Right lobe of liver (tissue), 6 donors: ENCODE data around the gene TNFRSF12A. TPM values are rescaled to one million over a fixed set of nuclear protein-coding genes. Genes with fewer than 3 reads are reported as not detected.

Source experiments
- ATAC-seq, 4 donors: fragments of 200-7000 bp; cut with Tn5 transposase; one replicate each; pipeline ENCODE4 v1.9.1; 2020; ENCODE audit warnings: mild to moderate bottlenecking in 4 of 4, moderate library complexity in 4 of 4
- DNase-seq, 3 donors: peaks; one replicate each; pipeline ENCODE4 v3.0.0-alpha.2; 2020
- H3K27ac ChIP-seq, 3 donors: fragments of 200-600 bp; one replicate each; pipeline ENCODE4 v1.8.0; 2022
- H3K27me3 ChIP-seq, 2 donors: fragments of 200-600 bp; one replicate each; pipeline ENCODE4 v1.8.0; 2022
- H3K36me3 ChIP-seq, 4 donors: fragments of 200-600 bp; sonication (generic) in 1 of 4; one replicate each; pipeline versions ENCODE4 v1.5.1 to v1.8.0; 2017 to 2022; ENCODE audit warnings: control low read depth in 1 of 4
- H3K4me1 ChIP-seq, 4 donors: fragments of 200-600 bp; sonication (generic) in 1 of 4; one replicate each; pipeline versions ENCODE4 v1.5.1 to v1.8.0; 2017 to 2022; ENCODE audit warnings: control low read depth in 1 of 4
- H3K4me3 ChIP-seq, 3 donors: fragments of 200-600 bp; one replicate each; pipeline ENCODE4 v1.8.0; 2022
- H3K9me3 ChIP-seq, 4 donors: fragments of 200-600 bp; sonication (generic) in 1 of 4; one replicate each; pipeline versions ENCODE4 v1.5.1 to v1.8.0; 2017 to 2022; ENCODE audit warnings: control low read depth in 1 of 4
- CTCF ChIP-seq, 4 donors: fragments of 200-600 bp in 3 of 4; fragments of 450-650 bp in 1 of 4; IDR thresholded peaks; one replicate each; pipeline versions ENCODE4 v1.5.1 to v1.8.0; 2016 to 2022; ENCODE audit warnings: antibody characterized with exemption in 4 of 4, mild to moderate bottlenecking in 2 of 4
- POLR2A ChIP-seq: fragments of 450-650 bp; IDR thresholded peaks from one replicate; pipeline ENCODE4 v1.6.1; 2017; ENCODE audit warnings: antibody characterized with exemption, mild to moderate bottlenecking
- WGBS: methylation state at CpG from one replicate; pipeline ENCODE4 v1.1.6; 2018; ENCODE audit warnings: low coverage, low lambda C conversion rate; ENCODE audit not compliant: insufficient coverage; ENCODE audit errors: missing lambda C conversion rate; 5-methylcytosine and 5-hydroxymethylcytosine counted together
- intact Hi-C, 2 donors: fragments of 100-400 bp; cut with DNase I; formaldehyde crosslinking; loops; one replicate each; pipeline versions ENCODE4 v1.11.2 to v1.14.1; 2022
- total RNA-seq, 6 experiments: library from RNA; depleted of rRNA in 2 of 6; stranded (reverse); fragments of >200 nt in 2 of 6; fragmentation: NEBNext Ultra II Directional in 3 of 6; extraction: Animal tissue kit (Norgen Biotek cat#: 25700) in 3 of 6; gene quantifications; one replicate each; pipeline versions ENCODE4 v1.1.0 to v1.2.4, GENCODE V29; 2016 to 2023
- donor health status: DM: no; HTN: yes; CAD: no.
- donor health status: DM: no; HTN: no; CAD: no.
- donor health status: DM: no; HTN: no; CAD: no.
- donor health status: DM: no; HTN: yes; CAD: no.
- donor health status: DM: no; HTN: yes; CAD: no.

TNFRSF12A gene
- total RNA-seq, 6 experiments from 2014 or later, result 5.2 to 284 (median 69.4) TPM

DNA sequence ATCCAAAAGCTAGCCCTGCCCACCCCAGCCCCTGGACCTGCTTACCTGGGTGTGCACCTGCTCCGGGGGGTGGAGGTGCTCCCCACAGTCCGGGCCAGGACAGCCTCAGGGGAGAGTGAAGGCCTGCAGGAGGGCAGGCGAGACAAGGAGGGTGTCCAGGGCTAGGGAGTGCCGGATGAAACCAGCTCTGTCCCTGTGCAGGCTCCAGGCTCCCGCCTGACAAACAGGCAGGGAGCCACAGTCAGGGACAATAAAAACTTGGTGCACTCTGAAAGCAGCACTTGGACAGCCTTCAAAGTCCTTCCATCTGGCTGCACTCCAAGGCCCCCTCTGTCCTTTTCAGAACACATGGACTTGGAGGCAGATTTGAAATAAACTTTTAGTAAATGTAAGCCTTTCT is 47.1 kb upstream of the TNFRSF12A start:
- ATAC-seq, result no peak
- Histone ChIP-seq H3K4me3 (no peak overlapping the region), H3K36me3 (no peaks in the 10 kb centered on the region), H3K27me3 (peaks cover 0 to 2% of the 10 kb centered on the region in 2 donors), H3K4me1 (peaks cover 0 to 17% (median 4%) of the 10 kb centered on the region in 4 donors), H3K27ac (no peak overlapping the region), H3K9me3 (no peaks in the 10 kb centered on the region)
- no peak for TF ChIP-seq CTCF (IDR thresholded peaks at IDR 0.05)
- TF ChIP-seq POLR2A, result no peak
- WGBS, result no CpG with 5 or more reads among the region's 5 CpGs
- no peak for DNase-seq
- intact Hi-C loops, result no loop called here

GRCh38 chr16:2973605-2974318 is 46.4 kb upstream of the TNFRSF12A start:
- no CpG with 5 or more reads among the region's 17 CpGs for WGBS
- DNase-seq (no peak), ATAC-seq (no peak)
- Histone ChIP-seq H3K4me3 (no peak overlapping the region), H3K9me3 (no peaks in the 10 kb centered on the region), H3K27ac (no peak overlapping the region), H3K27me3 (no peaks in the 10 kb centered on the region), H3K36me3 (no peaks in the 10 kb centered on the region), H3K4me1 (peaks cover 0 to 17% (median 4%) of the 10 kb centered on the region in 4 donors)
- intact Hi-C loops, result no loop called here
- no peak for TF ChIP-seq CTCF (IDR thresholded peaks at IDR 0.05)
- TF ChIP-seq POLR2A, result no peak

- no peak overlapping the region for H3K4me3 ChIP-seq
- TF ChIP-seq POLR2A (no peak), CTCF (IDR thresholded peaks at IDR 0.05) (no peak)
- ATAC-seq (no peak), DNase-seq (no peak)
- H3K4me1 ChIP-seq, result peaks cover 0 to 17% (median 4%) of the 10 kb centered on the region in 4 donors
- WGBS, result 95% methylated on average over 4 of the region's 15 CpGs
- no peak overlapping the region for H3K27ac ChIP-seq
- H3K36me3 ChIP-seq, result no peaks in the 10 kb centered on the region
- H3K27me3 ChIP-seq, result no peaks in the 10 kb centered on the region
- H3K9me3 ChIP-seq, result no peaks in the 10 kb centered on the region
- intact Hi-C loops, result no loop called here
Measured at GRCh38 chr16:2974319-2975056, 45.7 kb upstream of the TNFRSF12A start.

GRCh38 chr16:2975161-2975795 is 44.9 kb upstream of the TNFRSF12A start:
- WGBS, result no CpG with 5 or more reads among the region's 28 CpGs
- no peaks in the 10 kb centered on the region for H3K27me3 ChIP-seq
- peaks cover 0 to 16% (median 4%) of the 10 kb centered on the region in 4 donors for H3K4me1 ChIP-seq
- ATAC-seq (no peak), DNase-seq (no peak)
- intact Hi-C loops, result no loop called here
- no peaks in the 10 kb centered on the region for H3K36me3 ChIP-seq
- no peak for TF ChIP-seq POLR2A
- TF ChIP-seq CTCF (IDR thresholded peaks at IDR 0.05), result no peak
- H3K27ac ChIP-seq, result no peak overlapping the region
- no peak overlapping the region for H3K4me3 ChIP-seq
- H3K9me3 ChIP-seq, result no peaks in the 10 kb centered on the region
